ENCODE results near the gene DOCK10.

Gene DOCK10

DNA sequence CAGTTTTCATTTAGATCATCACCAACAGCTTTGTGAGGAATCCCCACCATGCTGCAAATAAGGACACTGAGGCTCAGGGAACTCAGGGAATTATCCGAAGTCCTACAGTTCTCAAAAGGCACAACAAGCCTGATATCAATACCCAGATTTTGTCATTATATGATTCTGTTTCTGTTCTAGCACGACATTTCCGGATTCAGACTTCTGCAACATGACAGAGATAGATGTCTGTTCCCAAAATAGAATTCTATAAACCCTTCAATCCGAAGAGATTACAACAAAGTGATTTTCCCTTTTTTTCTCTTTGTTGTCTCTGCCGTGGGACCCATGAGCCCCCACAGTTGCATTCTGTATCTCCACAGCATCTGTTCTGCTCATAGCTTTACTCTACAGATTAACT, 72.0 kb downstream of the DOCK10 start:
- Histone ChIP-seq H3K4me3 (ENCODE audit: low read depth, low read length) (no peak overlapping the region), H3K27ac (ENCODE audit: extremely low read depth, low read depth, low read length) (no peak overlapping the region), H3K4me1 (ENCODE audit: control insufficient read depth, insufficient read depth, low read length) (no peaks in the 10 kb centered on the region), H3K9me3 (ENCODE audit: control insufficient read depth, insufficient read depth, low read depth, low read length) (no peaks in the 10 kb centered on the region), H3K36me3 (ENCODE audit: control insufficient read depth in 2 of 2, insufficient read depth in 1 of 2, low read length in 2 of 2) (no peaks in the 10 kb centered on the region)
- no peak for TF ChIP-seq ZSCAN18 (tag by site-specific recombination; IDR thresholded peaks at IDR 0.05)
- no peak for TF ChIP-seq ZNF354C (tag by site-specific recombination; IDR thresholded peaks at IDR 0.05; ENCODE audit: borderline replicate concordance, low read depth)
- no peak for TF ChIP-seq ZNF202 (tag by site-specific recombination; IDR thresholded peaks at IDR 0.05; ENCODE audit: borderline replicate concordance)
- TF ChIP-seq ZSCAN30 (tag by site-specific recombination; IDR thresholded peaks at IDR 0.05): no peak
- TF ChIP-seq ZNF24 (tag by site-specific recombination; IDR thresholded peaks at IDR 0.05): no peak
- TF ChIP-seq ELK4 (IDR thresholded peaks at IDR 0.05; ENCODE audit: borderline replicate concordance, low read depth, low read length): no peak
- TF ChIP-seq ZNF223 (tag by site-specific recombination; IDR thresholded peaks at IDR 0.05): no peak
- ChIA-PET CTCF (no interaction called here), POLR2A (no interaction called here)

GRCh38 chr2:224969633-224970260, 72.5 kb downstream of the DOCK10 start:
- ChIA-PET CTCF (interaction anchor here (0.8 kb wide), 1 partner anchor 61 kb away, joined by 3 read pairs; no protein-coding TSS in a partner anchor), POLR2A (no interaction called here)
- Histone ChIP-seq H3K9me3 (ENCODE audit: control insufficient read depth, insufficient read depth, low read depth, low read length) (no peaks in the 10 kb centered on the region), H3K27ac (ENCODE audit: extremely low read depth, low read depth, low read length) (no peak overlapping the region), H3K36me3 (ENCODE audit: control insufficient read depth in 2 of 2, insufficient read depth in 1 of 2, low read length in 2 of 2) (no peaks in the 10 kb centered on the region), H3K4me1 (ENCODE audit: control insufficient read depth, insufficient read depth, low read length) (no peaks in the 10 kb centered on the region), H3K4me3 (ENCODE audit: low read depth, low read length) (no peak overlapping the region)
- no peak for TF ChIP-seq ZNF248 (tag by site-specific recombination; IDR thresholded peaks at IDR 0.05)
- no peak for TF ChIP-seq ZNF544 (tag by site-specific recombination; IDR thresholded peaks at IDR 0.05)
- TF ChIP-seq ZNF768 (tag by site-specific recombination; IDR thresholded peaks at IDR 0.05): no peak
- no peak for TF ChIP-seq SETDB1 (IDR thresholded peaks at IDR 0.05; ENCODE audit: insufficient read length, low read length)
- no peak for TF ChIP-seq ZFHX2 (tag by site-specific recombination; conservative IDR thresholded peaks at IDR 0.05)
- no peak for TF ChIP-seq ZNF354C (tag by site-specific recombination; IDR thresholded peaks at IDR 0.05; ENCODE audit: borderline replicate concordance, low read depth)
- TF ChIP-seq, protein P1, sequence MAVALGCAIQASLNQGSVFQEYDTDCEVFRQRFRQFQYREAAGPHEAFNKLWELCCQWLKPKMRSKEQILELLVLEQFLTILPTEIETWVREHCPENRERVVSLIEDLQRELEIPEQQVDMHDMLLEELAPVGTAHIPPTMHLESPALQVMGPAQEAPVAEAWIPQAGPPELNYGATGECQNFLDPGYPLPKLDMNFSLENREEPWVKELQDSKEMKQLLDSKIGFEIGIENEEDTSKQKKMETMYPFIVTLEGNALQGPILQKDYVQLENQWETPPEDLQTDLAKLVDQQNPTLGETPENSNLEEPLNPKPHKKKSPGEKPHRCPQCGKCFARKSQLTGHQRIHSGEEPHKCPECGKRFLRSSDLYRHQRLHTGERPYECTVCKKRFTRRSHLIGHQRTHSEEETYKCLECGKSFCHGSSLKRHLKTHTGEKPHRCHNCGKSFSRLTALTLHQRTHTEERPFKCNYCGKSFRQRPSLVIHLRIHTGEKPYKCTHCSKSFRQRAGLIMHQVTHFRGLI (tag by site-specific recombination; IDR thresholded peaks at IDR 0.05): no peak
- TF ChIP-seq ZNF776 (tag by site-specific recombination; IDR thresholded peaks at IDR 0.05; ENCODE audit: borderline replicate concordance): no peak
- TF ChIP-seq HOXD13 (CRISPR knock-in tag; IDR thresholded peaks at IDR 0.05; ENCODE audit: borderline replicate concordance): no peak
- no peak for TF ChIP-seq SCRT1 (tag by site-specific recombination; IDR thresholded peaks at IDR 0.05; ENCODE audit: borderline replicate concordance)
- TF ChIP-seq ZNF202 (tag by site-specific recombination; IDR thresholded peaks at IDR 0.05; ENCODE audit: borderline replicate concordance): no peak
- TF ChIP-seq, protein P2, sequence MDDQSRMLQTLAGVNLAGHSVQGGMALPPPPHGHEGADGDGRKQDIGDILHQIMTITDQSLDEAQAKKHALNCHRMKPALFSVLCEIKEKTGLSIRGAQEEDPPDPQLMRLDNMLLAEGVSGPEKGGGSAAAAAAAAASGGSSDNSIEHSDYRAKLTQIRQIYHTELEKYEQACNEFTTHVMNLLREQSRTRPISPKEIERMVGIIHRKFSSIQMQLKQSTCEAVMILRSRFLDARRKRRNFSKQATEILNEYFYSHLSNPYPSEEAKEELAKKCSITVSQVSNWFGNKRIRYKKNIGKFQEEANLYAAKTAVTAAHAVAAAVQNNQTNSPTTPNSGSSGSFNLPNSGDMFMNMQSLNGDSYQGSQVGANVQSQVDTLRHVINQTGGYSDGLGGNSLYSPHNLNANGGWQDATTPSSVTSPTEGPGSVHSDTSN (CRISPR knock-in tag; IDR thresholded peaks at IDR 0.05): no peak
- no peak for TF ChIP-seq ZBTB17 (tag by site-specific recombination; IDR thresholded peaks at IDR 0.05)
- no peak for TF ChIP-seq ZNF660 (tag by site-specific recombination; IDR thresholded peaks at IDR 0.05)
- TF ChIP-seq ZNF548 (tag by site-specific recombination; IDR thresholded peaks at IDR 0.05): no peak
- TF ChIP-seq ZNF701 (tag by site-specific recombination; IDR thresholded peaks at IDR 0.05): no peak
- TF ChIP-seq ZNF19 (tag by site-specific recombination; IDR thresholded peaks at IDR 0.05; ENCODE audit: low read depth): no peak
- no peak for TF ChIP-seq ZNF571 (tag by site-specific recombination; IDR thresholded peaks at IDR 0.05)
- TF ChIP-seq ZNF423 (tag by site-specific recombination; IDR thresholded peaks at IDR 0.05): no peak
